GM06990 (cell line): ENCODE results near the gene NYAP2.

ENCODE experiments used
- DNase-seq: peaks from one replicate; pipeline ENCODE4 v3.0.0-alpha.2; 2011; ENCODE audit not compliant: insufficient read length; ENCODE audit errors: extremely low read depth
- H3K27me3 ChIP-seq: replicated peaks from 2 replicates; pipeline ENCODE4 v1.6.0; 2011; ENCODE audit warnings: low read length; ENCODE audit not compliant: control insufficient read depth, insufficient read depth
- H3K36me3 ChIP-seq: 2 replicates; pipeline ENCODE4 v1.5.1; 2011; ENCODE audit warnings: low read length; ENCODE audit not compliant: control insufficient read depth, insufficient read depth
- H3K4me3 ChIP-seq: replicated peaks from 2 replicates; pipeline ENCODE4 v1.5.1; 2011; ENCODE audit warnings: low read depth, mild to moderate bottlenecking, control low read depth, low read length
- CTCF ChIP-seq: IDR thresholded peaks from 2 replicates; pipeline ENCODE4 v1.5.1; 2011; ENCODE audit warnings: low read length, control low read depth, mild to moderate bottlenecking, inconsistent platforms; ENCODE audit not compliant: insufficient read depth, poor library complexity, severe bottlenecking

The NYAP2 gene

GRCh38 chr2:225484751-225485150 lies 85.2 kb downstream of the NYAP2 start:
- Histone ChIP-seq H3K4me3 (no peak overlapping the region), H3K27me3 (no peaks in the 10 kb centered on the region), H3K36me3 (no peaks in the 10 kb centered on the region)
- no peak for DNase-seq
- no peak for TF ChIP-seq CTCF

- H3K4me3 ChIP-seq = no peak overlapping the region
- no peak for DNase-seq
- H3K27me3 ChIP-seq = no peaks in the 10 kb centered on the region
- H3K36me3 ChIP-seq = no peaks in the 10 kb centered on the region
- TF ChIP-seq CTCF = no peak
Measured at GRCh38 chr2:225486236-225486635, 86.7 kb downstream of the NYAP2 start.

- H3K36me3 ChIP-seq = no peaks in the 10 kb centered on the region
- DNase-seq = no peak
- no peak for TF ChIP-seq CTCF
- H3K27me3 ChIP-seq = no peaks in the 10 kb centered on the region
- no peak overlapping the region for H3K4me3 ChIP-seq
Measured at GRCh38 chr2:225487878-225488416, 88.4 kb downstream of the NYAP2 start.

GRCh38 chr2:225488743-225489142 lies 89.2 kb downstream of the NYAP2 start:
- H3K36me3 ChIP-seq = no peaks in the 10 kb centered on the region
- no peak for DNase-seq
- H3K27me3 ChIP-seq = no peaks in the 10 kb centered on the region
- TF ChIP-seq CTCF = no peak
- no peak overlapping the region for H3K4me3 ChIP-seq

- no peak for TF ChIP-seq CTCF
- no peaks in the 10 kb centered on the region for H3K36me3 ChIP-seq
- no peaks in the 10 kb centered on the region for H3K27me3 ChIP-seq
- no peak for DNase-seq
- no peak overlapping the region for H3K4me3 ChIP-seq
Measured at GRCh38 chr2:225493420-225494099, 94.0 kb downstream of the NYAP2 start.
